ENCODE results near the gene OGA. TPM values are rescaled to one million over a fixed set of nuclear protein-coding genes. Genes with fewer than 3 reads are reported as not detected.

OGA gene
- polyA plus RNA-seq, 3 donors = 6.9 to 104 (median 15.3) TPM

GRCh38 chr10:101767966-101768790, 50.1 kb downstream of the OGA start:
- TF ChIP-seq CTCF (IDR thresholded peaks at IDR 0.05) = no peak
- no peaks in the 10 kb centered on the region for H4K20me1 ChIP-seq (ENCODE audit: insufficient read depth, low read length)
- H2AFZ ChIP-seq (ENCODE audit: insufficient read depth, low read depth, low read length, poor library complexity, severe bottlenecking) = no peak overlapping the region
- no peak for DNase-seq
- no peak overlapping the region for H3K27ac ChIP-seq (ENCODE audit: low read depth in 1 of 2, low read length in 2 of 2)
- H3K9me3 ChIP-seq (replicated peaks in 1 of 2; ENCODE audit: control insufficient read depth in 1 of 2, insufficient read depth in 1 of 2, low read length in 2 of 2) = peaks cover 0 to under 1% of the 10 kb centered on the region in 2 donors
- Mint-ChIP-seq H3K4me3 (no peak overlapping the region), H3K36me3 (no peaks in the 10 kb centered on the region), H3K4me1 (no peaks in the 10 kb centered on the region), H3K27ac (no peak overlapping the region), H3K9me3 (peaks cover 0 to 2% (median 0%) of the 10 kb centered on the region in 7 donors), H3K27me3 (ENCODE audit: low read depth in 3 of 3) (peaks cover 55 to 83% (median 58%) of the 10 kb centered on the region in 3 donors)
- 82% methylated on average over 3 of the region's 14 CpGs for WGBS (ENCODE audit: insufficient coverage)
- no peaks in the 10 kb centered on the region for H3K4me1 ChIP-seq (ENCODE audit: control insufficient read depth in 1 of 2, insufficient read depth in 2 of 2, low read length in 2 of 2)
- H3K9ac ChIP-seq (ENCODE audit: insufficient read depth, low read length, poor library complexity, severe bottlenecking) = no peak overlapping the region
- peaks cover 13 to 53% of the 10 kb centered on the region in 2 donors for H3K27me3 ChIP-seq (ENCODE audit: control insufficient read depth in 2 of 2, insufficient read depth in 2 of 2, low read length in 2 of 2)
- H3K4me3 ChIP-seq (replicated peaks in 1 of 3; ENCODE audit: low read depth in 2 of 3, low read length in 3 of 3) = no peak overlapping the region
- H3K79me2 ChIP-seq (ENCODE audit: insufficient read depth, low read length) = no peaks in the 10 kb centered on the region
- intact Hi-C loops (cut with micrococcal nuclease) = no loop called here
- no peaks in the 10 kb centered on the region for H3K36me3 ChIP-seq (replicated peaks in 1 of 2; ENCODE audit: control insufficient read depth in 1 of 2, insufficient read depth in 2 of 2, low read length in 2 of 2)
- H3K4me2 ChIP-seq (replicated peaks; ENCODE audit: extremely low read depth, low read length, poor library complexity, severe bottlenecking) = no peak overlapping the region

- Histone ChIP-seq H2AFZ (ENCODE audit: insufficient read depth, low read depth, low read length, poor library complexity, severe bottlenecking) (no peak overlapping the region), H3K79me2 (ENCODE audit: insufficient read depth, low read length) (no peaks in the 10 kb centered on the region), H3K9ac (ENCODE audit: insufficient read depth, low read length, poor library complexity, severe bottlenecking) (no peak overlapping the region), H3K9me3 (replicated peaks in 1 of 2; ENCODE audit: control insufficient read depth in 1 of 2, insufficient read depth in 1 of 2, low read length in 2 of 2) (no peaks in the 10 kb centered on the region), H3K4me2 (replicated peaks; ENCODE audit: extremely low read depth, low read length, poor library complexity, severe bottlenecking) (no peak overlapping the region), H3K4me3 (replicated peaks in 1 of 3; ENCODE audit: low read depth in 2 of 3, low read length in 3 of 3) (no peak overlapping the region), H3K4me1 (ENCODE audit: control insufficient read depth in 1 of 2, insufficient read depth in 2 of 2, low read length in 2 of 2) (no peaks in the 10 kb centered on the region), H3K27ac (ENCODE audit: low read depth in 1 of 2, low read length in 2 of 2) (no peak overlapping the region), H3K36me3 (replicated peaks in 1 of 2; ENCODE audit: control insufficient read depth in 1 of 2, insufficient read depth in 2 of 2, low read length in 2 of 2) (no peaks in the 10 kb centered on the region), H4K20me1 (ENCODE audit: insufficient read depth, low read length) (no peaks in the 10 kb centered on the region), H3K27me3 (ENCODE audit: control insufficient read depth in 2 of 2, insufficient read depth in 2 of 2, low read length in 2 of 2) (peaks cover 7 to 47% of the 10 kb centered on the region in 2 donors)
- TF ChIP-seq CTCF (IDR thresholded peaks at IDR 0.05) = no peak
- Mint-ChIP-seq H3K9me3 (peaks cover 0 to 2% (median 0%) of the 10 kb centered on the region in 7 donors), H3K27ac (no peak overlapping the region), H3K36me3 (no peaks in the 10 kb centered on the region), H3K4me3 (no peak overlapping the region), H3K27me3 (ENCODE audit: low read depth in 3 of 3) (peaks cover 49 to 77% (median 52%) of the 10 kb centered on the region in 3 donors), H3K4me1 (no peaks in the 10 kb centered on the region)
- no peak for DNase-seq
- intact Hi-C loops (cut with micrococcal nuclease) = no loop called here
- 53% methylated on average over 6 of the region's 6 CpGs for WGBS (ENCODE audit: insufficient coverage)
Observed at GRCh38 chr10:101767600-101767945, 50.7 kb downstream of the OGA start.

Data from CD14-positive monocyte (primary cell).